Heart left ventricle (tissue), 13 donors: ENCODE data around the gene ZNF683.

ENCODE experiments used
- CTCF ChIP-seq, 12 donors: fragments of 200-600 bp; sonication (generic) in 4 of 12; IDR thresholded peaks; one replicate each; pipeline versions ENCODE4 v1.5.0 to v1.8.0; 2018 to 2022; ENCODE audit warnings: antibody characterized with exemption in 12 of 12, mild to moderate bottlenecking in 5 of 12
- POLR2A ChIP-seq, 2 donors: fragments of 450-650 bp; IDR thresholded peaks; one replicate each; pipeline ENCODE4 v1.6.1; 2017; ENCODE audit warnings: antibody characterized with exemption in 2 of 2, mild to moderate bottlenecking in 2 of 2, moderate library complexity in 2 of 2
- donor health status: ischemic (EF 13 %, LVEDD 7.1; RV severe dilation, severe dysfunction).
- donor health status: DM: no; HTN: yes; CAD: no.
- donor health status: DM: no; HTN: no; CAD: no.
- donor health status: ischemic (EF 25% LVEDD 6.9; RV normal size, moderate dysfunction).
- donor health status: ischemic (EF 25% LVEDD 5.7; RV mildly dilated, moderate dysfunction).
- donor health status: ischemic (EF 35%, LVEDD 5.7; RV mildly dilated, moderate dysfunction).
- donor health status: nonischemic (EF 11% LVEDD 7.7; RV severe dilation, severe dysfunction).
- donor health status: DM: yes; HTN: yes; CAD: no.
- donor health status: PGD.
- donor health status: ischemic (EF 29% LVEDD 5.4; RV normal size, mild dysfunction).
- donor health status: nonischemic (EF 23%, LVEDD 6.1; RV moderate dilation, normal function).

- TF ChIP-seq CTCF (IDR thresholded peaks at IDR 0.05), result no peak
- TF ChIP-seq POLR2A (IDR thresholded peaks at IDR 0.05), result no peak
Measured at GRCh38 chr1:26335774-26336476, 36.6 kb downstream of the ZNF683 start.
